Ascending aorta (tissue), 2 donors: Measurements from ENCODE around the gene ERICH4. TPM values are rescaled to one million over a fixed set of nuclear protein-coding genes. Genes with fewer than 3 reads are reported as not detected.

ENCODE experiments used
- DNase-seq, 2 donors: peaks; one replicate each; pipeline ENCODE4 v3.0.0-alpha.2; 2019; ENCODE audit warnings: low spot score in 2 of 2
- H3K27ac ChIP-seq, 2 donors: fragments of 200-600 bp; sonication (generic); one replicate each; pipeline ENCODE4 v1.5.1; 2016 to 2017; ENCODE audit warnings: mild to moderate bottlenecking in 1 of 2
- H3K27me3 ChIP-seq: fragments of 200-600 bp; sonication (generic); one replicate; pipeline ENCODE4 v1.5.1; 2017
- H3K36me3 ChIP-seq, 2 donors: fragments of 200-600 bp; sonication (generic); one replicate each; pipeline ENCODE4 v1.5.1; 2016
- H3K4me1 ChIP-seq, 2 donors: fragments of 200-600 bp; sonication (generic); one replicate each; pipeline ENCODE4 v1.5.1; 2016 to 2017; ENCODE audit warnings: mild to moderate bottlenecking in 1 of 2
- H3K4me3 ChIP-seq, 2 donors: fragments of 200-600 bp; sonication (generic); one replicate each; pipeline ENCODE4 v1.5.1; 2016 to 2017; ENCODE audit warnings: mild to moderate bottlenecking in 1 of 2
- H3K9me3 ChIP-seq, 2 donors: fragments of 200-600 bp; sonication (generic); one replicate each; pipeline ENCODE4 v1.5.1; 2016
- intact Hi-C: fragments of 100-400 bp; cut with DNase I; formaldehyde crosslinking; loops from one replicate; pipeline ENCODE4 v1.15.1; 2023
- total RNA-seq: library from RNA; depleted of rRNA; stranded (reverse); fragments of >200 nt; gene quantifications from one replicate; pipeline ENCODE4 v1.1.0, GENCODE V29; 2016
- TF ChIP-seq, protein P1 (sequence below), 3 experiments: fragments of 200-600 bp in 2 of 3; fragments of 450-650 bp in 1 of 3; sonication (generic) in 2 of 3; IDR thresholded peaks; one replicate each; pipeline ENCODE4 v1.5.1; 2016 to 2019; ENCODE audit warnings: antibody characterized with exemption in 3 of 3, mild to moderate bottlenecking in 1 of 3, moderate library complexity in 1 of 3

The ERICH4 gene
- total RNA-seq, 1 donor from 2014 or later, result not detected

DNA sequence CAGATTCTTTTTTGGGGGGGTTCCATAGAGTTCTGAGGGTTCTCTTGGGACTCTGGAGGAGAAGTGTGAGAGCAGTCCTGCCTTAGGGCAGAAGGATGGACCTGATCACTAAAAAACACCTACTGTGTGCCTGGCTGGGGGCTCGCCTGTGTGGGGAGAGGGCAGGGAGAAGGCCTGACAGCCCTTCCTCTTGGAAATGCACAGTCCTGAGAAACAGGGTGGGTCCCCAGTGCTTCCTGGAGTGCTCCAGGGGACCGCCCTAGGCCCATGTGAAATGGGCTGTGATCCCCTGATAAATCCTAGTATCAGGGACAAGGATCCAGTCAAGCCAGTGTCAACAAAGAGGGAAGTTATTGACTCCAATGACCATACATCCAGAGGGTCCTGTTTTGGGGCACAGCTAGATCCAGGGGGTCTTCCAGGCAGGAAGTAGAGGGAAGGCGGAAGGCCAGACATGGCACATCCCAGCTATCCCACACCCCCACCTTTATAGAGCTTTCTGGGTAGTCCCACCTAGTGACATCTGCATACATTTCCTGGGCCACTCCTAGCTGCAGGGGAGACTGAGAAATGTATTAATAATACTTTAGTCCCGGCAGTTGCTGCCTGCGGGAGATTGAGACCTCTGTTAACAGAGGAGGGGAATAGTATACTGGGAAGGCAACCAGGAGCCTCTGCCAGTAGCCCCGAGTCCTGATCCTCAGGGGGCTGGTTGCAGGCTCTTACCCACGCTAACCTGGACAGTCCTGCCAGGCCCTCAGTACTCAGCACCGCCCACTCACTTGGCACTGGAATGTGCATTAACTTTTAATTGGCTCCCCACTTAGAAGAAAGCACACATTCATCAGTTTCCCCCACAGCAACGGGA, 31.6 kb upstream of the ERICH4 start:
- TF ChIP-seq, protein P1, sequence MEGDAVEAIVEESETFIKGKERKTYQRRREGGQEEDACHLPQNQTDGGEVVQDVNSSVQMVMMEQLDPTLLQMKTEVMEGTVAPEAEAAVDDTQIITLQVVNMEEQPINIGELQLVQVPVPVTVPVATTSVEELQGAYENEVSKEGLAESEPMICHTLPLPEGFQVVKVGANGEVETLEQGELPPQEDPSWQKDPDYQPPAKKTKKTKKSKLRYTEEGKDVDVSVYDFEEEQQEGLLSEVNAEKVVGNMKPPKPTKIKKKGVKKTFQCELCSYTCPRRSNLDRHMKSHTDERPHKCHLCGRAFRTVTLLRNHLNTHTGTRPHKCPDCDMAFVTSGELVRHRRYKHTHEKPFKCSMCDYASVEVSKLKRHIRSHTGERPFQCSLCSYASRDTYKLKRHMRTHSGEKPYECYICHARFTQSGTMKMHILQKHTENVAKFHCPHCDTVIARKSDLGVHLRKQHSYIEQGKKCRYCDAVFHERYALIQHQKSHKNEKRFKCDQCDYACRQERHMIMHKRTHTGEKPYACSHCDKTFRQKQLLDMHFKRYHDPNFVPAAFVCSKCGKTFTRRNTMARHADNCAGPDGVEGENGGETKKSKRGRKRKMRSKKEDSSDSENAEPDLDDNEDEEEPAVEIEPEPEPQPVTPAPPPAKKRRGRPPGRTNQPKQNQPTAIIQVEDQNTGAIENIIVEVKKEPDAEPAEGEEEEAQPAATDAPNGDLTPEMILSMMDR (IDR thresholded peaks at IDR 0.05), result no peak
- H3K36me3 ChIP-seq, result peaks cover 47 to 48% of the 10 kb centered on the region in 2 donors
- no peaks in the 10 kb centered on the region for H3K27me3 ChIP-seq
- no peak overlapping the region for H3K27ac ChIP-seq
- intact Hi-C loops, result no loop called here
- DNase-seq, result no peak
- H3K9me3 ChIP-seq, result no peaks in the 10 kb centered on the region
- H3K4me3 ChIP-seq, result no peak overlapping the region
- peaks cover 0 to 6% of the 10 kb centered on the region in 2 donors for H3K4me1 ChIP-seq

GRCh38 chr19:41411968-41412265, 31.0 kb upstream of the ERICH4 start:
- TF ChIP-seq, protein P1 (IDR thresholded peaks at IDR 0.05), result no peak
- no peak overlapping the region for H3K4me3 ChIP-seq
- intact Hi-C loops, result no loop called here
- no peak for DNase-seq
- H3K9me3 ChIP-seq, result no peaks in the 10 kb centered on the region
- peaks cover 53 to 54% of the 10 kb centered on the region in 2 donors for H3K36me3 ChIP-seq
- H3K27me3 ChIP-seq, result no peaks in the 10 kb centered on the region
- peaks cover 0 to 6% of the 10 kb centered on the region in 2 donors for H3K4me1 ChIP-seq
- no peak overlapping the region for H3K27ac ChIP-seq

DNA sequence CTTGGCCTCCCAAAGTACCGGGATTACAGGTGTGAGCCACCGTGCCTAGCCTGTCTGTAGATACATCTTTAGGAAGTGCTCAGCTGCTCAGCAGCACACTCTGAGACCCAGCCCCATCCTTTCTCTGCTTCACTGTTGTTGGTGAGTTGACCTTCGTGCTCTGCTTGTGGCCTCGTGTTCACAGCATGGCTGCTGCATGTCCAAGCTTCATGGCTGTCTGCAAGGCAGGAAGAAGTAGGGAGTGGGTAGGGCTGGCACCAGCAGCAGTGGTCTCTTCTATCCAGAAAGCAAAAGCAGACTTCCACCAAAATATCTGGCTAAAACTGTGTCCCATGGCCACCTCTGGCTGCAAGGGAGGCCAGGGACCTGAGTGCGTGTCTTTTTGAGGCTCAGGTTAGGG, 30.0 kb upstream of the ERICH4 start:
- peaks cover 0 to 6% of the 10 kb centered on the region in 2 donors for H3K4me1 ChIP-seq
- peaks cover 60 to 61% of the 10 kb centered on the region in 2 donors for H3K36me3 ChIP-seq
- H3K27me3 ChIP-seq, result no peaks in the 10 kb centered on the region
- H3K27ac ChIP-seq, result no peak overlapping the region
- no peaks in the 10 kb centered on the region for H3K9me3 ChIP-seq
- H3K4me3 ChIP-seq, result no peak overlapping the region
- no peak for DNase-seq
- intact Hi-C loops, result no loop called here
- TF ChIP-seq, protein P1 (IDR thresholded peaks at IDR 0.05), result no peak

- Histone ChIP-seq H3K36me3 (peaks cover 70 to 71% of the 10 kb centered on the region in 2 donors), H3K27me3 (no peaks in the 10 kb centered on the region), H3K9me3 (no peaks in the 10 kb centered on the region), H3K4me3 (no peak overlapping the region), H3K27ac (no peak overlapping the region), H3K4me1 (peaks cover 0 to 6% of the 10 kb centered on the region in 2 donors)
- intact Hi-C loops, result no loop called here
- DNase-seq, result no peak
- TF ChIP-seq, protein P1 (IDR thresholded peaks at IDR 0.05), result no peak
Measured at GRCh38 chr19:41413947-41414346, 29.0 kb upstream of the ERICH4 start.

DNA sequence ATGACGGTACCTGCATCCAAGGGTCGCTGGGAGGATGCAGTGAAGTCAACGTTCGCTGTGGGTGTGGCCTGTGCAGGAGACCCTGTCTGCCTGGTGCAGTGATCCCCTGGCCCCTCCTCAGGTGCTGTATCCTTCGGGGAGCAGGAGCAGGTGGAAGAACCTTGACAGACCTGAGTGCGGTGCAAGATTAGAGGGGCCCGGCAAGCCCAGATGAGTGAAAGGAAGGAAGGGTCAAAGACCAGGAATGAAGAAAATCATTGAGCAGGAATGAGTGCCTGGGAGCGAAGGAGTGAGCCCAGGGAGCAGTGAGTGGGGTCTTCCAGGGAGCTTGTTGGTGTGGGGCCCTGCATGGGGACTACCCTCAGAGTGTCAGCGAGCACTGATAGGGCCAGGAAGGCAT, 28.5 kb upstream of the ERICH4 start:
- TF ChIP-seq, protein P1 (IDR thresholded peaks at IDR 0.05), result no peak
- DNase-seq, result no peak
- Histone ChIP-seq H3K4me3 (no peak overlapping the region), H3K27ac (no peak overlapping the region), H3K36me3 (peaks cover 75 to 76% of the 10 kb centered on the region in 2 donors), H3K27me3 (no peaks in the 10 kb centered on the region), H3K4me1 (peaks cover 0 to 6% of the 10 kb centered on the region in 2 donors), H3K9me3 (no peaks in the 10 kb centered on the region)
- intact Hi-C loops, result no loop called here
